WTC11 (cell line): Measurements from ENCODE around the gene MDGA2. TPM values are rescaled to one million over a fixed set of nuclear protein-coding genes. Genes with fewer than 3 reads are reported as not detected.

Experiments
- ATAC-seq: fragments of 200-7000 bp; cut with Tn5 transposase; 2 replicates; pipeline ENCODE4 v1.10.0; 2021; ENCODE audit warnings: mild to moderate bottlenecking, moderate library complexity
- CTCF ChIA-PET: fragments of 300-600 bp; sonication (Branson Sonifier 250); formaldehyde crosslinking; loops from one replicate; lab custom pipeline; 2021; ENCODE audit warnings: antibody characterized with exemption; lab: Charles Lee
- POLR2A ChIA-PET: fragments of 350-600 bp; sonication (Branson Sonifier 250); formaldehyde crosslinking; loops from one replicate; lab custom pipeline; 2021; ENCODE audit warnings: antibody characterized with exemption; lab: Charles Lee
- DNase-seq: peaks from one replicate; pipeline ENCODE4 v3.0.0; 2021; ENCODE audit warnings: low spot score
- H3K27ac Mint-ChIP-seq: 2 replicates; pipeline ENCODE4 v1.8.0; 2021; ENCODE audit warnings: mixed read lengths
- H3K27me3 Mint-ChIP-seq: 2 replicates; pipeline ENCODE4 v1.8.0; 2021; ENCODE audit warnings: low read depth, mild to moderate bottlenecking, moderate library complexity, mixed read lengths
- H3K36me3 Mint-ChIP-seq: 2 replicates; pipeline ENCODE4 v1.8.0; 2021; ENCODE audit warnings: mixed read lengths
- H3K4me1 Mint-ChIP-seq: 2 replicates; pipeline ENCODE4 v1.8.0; 2022; ENCODE audit warnings: mixed read lengths
- H3K4me3 Mint-ChIP-seq: 2 replicates; pipeline ENCODE4 v1.8.0; 2021; ENCODE audit warnings: mild to moderate bottlenecking, moderate library complexity, mixed read lengths
- H3K9me3 Mint-ChIP-seq: 2 replicates; pipeline ENCODE4 v1.8.0; 2021; ENCODE audit warnings: mixed read lengths
- CREB1 ChIP-seq: sonication (generic); formaldehyde crosslinking; IDR thresholded peaks from 2 replicates; pipeline ENCODE4 v1.8.0; 2023; ENCODE audit warnings: mild to moderate bottlenecking, missing genetic modification reagents
- ETV6 ChIP-seq: sonication (generic); formaldehyde crosslinking; IDR thresholded peaks from 2 replicates; pipeline ENCODE4 v1.8.1; 2022; ENCODE audit warnings: mild to moderate bottlenecking, missing genetic modification reagents
- GABPB1 ChIP-seq: sonication (generic); formaldehyde crosslinking; IDR thresholded peaks from 2 replicates; pipeline ENCODE4 v1.8.1; 2023; ENCODE audit warnings: mild to moderate bottlenecking, missing genetic modification reagents
- GTF2I ChIP-seq: fragments of 250-450 bp; sonication (Bioruptor Pico); conservative IDR thresholded peaks from 2 replicates; pipeline ENCODE4 v1.4.0; 2021; ENCODE audit warnings: mild to moderate bottlenecking
- IRF2 ChIP-seq: sonication (generic); formaldehyde crosslinking; IDR thresholded peaks from 2 replicates; pipeline ENCODE4 v1.8.0; 2022; ENCODE audit warnings: low read depth, missing genetic modification reagents, borderline replicate concordance
- JAZF1 ChIP-seq: fragments of 250-450 bp; sonication (Bioruptor Pico); IDR thresholded peaks from 2 replicates; pipeline ENCODE4 v1.9.0; 2021; ENCODE audit warnings: moderate library complexity, mild to moderate bottlenecking, inconsistent platforms
- JUN ChIP-seq: sonication (generic); formaldehyde crosslinking; IDR thresholded peaks from 2 replicates; pipeline ENCODE4 v1.8.0; 2023; ENCODE audit warnings: mild to moderate bottlenecking, missing genetic modification reagents
- NR2C2 ChIP-seq: sonication (generic); formaldehyde crosslinking; IDR thresholded peaks from 2 replicates; pipeline ENCODE4 v1.8.0; 2022; ENCODE audit warnings: mild to moderate bottlenecking, missing genetic modification reagents
- PRRX2 ChIP-seq: fragments of 250-450 bp; sonication (Bioruptor Pico); IDR thresholded peaks from 2 replicates; pipeline ENCODE4 v1.8.0; 2021; ENCODE audit warnings: mild to moderate bottlenecking
- TEAD4 ChIP-seq: sonication (generic); formaldehyde crosslinking; IDR thresholded peaks from 2 replicates; pipeline ENCODE4 v1.8.0; 2022; ENCODE audit warnings: mild to moderate bottlenecking, missing genetic modification reagents
- ZNF138 ChIP-seq: sonication (generic); formaldehyde crosslinking; conservative IDR thresholded peaks from 2 replicates; pipeline ENCODE4 v1.8.1; 2022; ENCODE audit warnings: mild to moderate bottlenecking, moderate library complexity, missing genetic modification reagents
- ZNF317 ChIP-seq: sonication (generic); formaldehyde crosslinking; IDR thresholded peaks from 2 replicates; pipeline ENCODE4 v1.8.1; 2023; ENCODE audit warnings: low read depth, mild to moderate bottlenecking, moderate library complexity, missing genetic modification reagents, borderline replicate concordance
- ZNF396 ChIP-seq: fragments of 250-450 bp; sonication (Bioruptor Pico); IDR thresholded peaks from 2 replicates; pipeline ENCODE4 v1.8.0; 2021; ENCODE audit warnings: mild to moderate bottlenecking, moderate library complexity, borderline replicate concordance
- total RNA-seq: library from RNA; stranded (reverse); gene quantifications from 3 replicates; pipeline ENCODE4 v1.2.3, GENCODE V29; 2021
- TF ChIP-seq, protein P1 (sequence below): sonication (generic); formaldehyde crosslinking; IDR thresholded peaks from 2 replicates; pipeline ENCODE4 v1.8.0; 2023; ENCODE audit warnings: missing genetic modification reagents
- TF ChIP-seq, protein P2 (sequence below): sonication (generic); formaldehyde crosslinking; IDR thresholded peaks from 2 replicates; pipeline ENCODE4 v1.8.1; 2022; ENCODE audit warnings: low read depth, missing genetic modification reagents, borderline replicate concordance
- TF ChIP-seq, protein P3 (sequence below): sonication (generic); formaldehyde crosslinking; IDR thresholded peaks from 2 replicates; pipeline ENCODE4 v1.8.1; 2022; ENCODE audit warnings: mild to moderate bottlenecking, missing genetic modification reagents, moderate library complexity, borderline replicate concordance
- TF ChIP-seq, protein P4 (sequence below): fragments of 200-600 bp; IDR thresholded peaks from 2 replicates; pipeline ENCODE4 v1.8.0; 2022; ENCODE audit warnings: antibody characterized with exemption
- TF ChIP-seq, protein P5 (sequence below): fragments of 250-450 bp; sonication (Bioruptor Pico); IDR thresholded peaks from 2 replicates; pipeline ENCODE4 v1.9.0; 2021; ENCODE audit warnings: moderate library complexity, mild to moderate bottlenecking, inconsistent platforms, borderline replicate concordance
- TF ChIP-seq, protein P6 (sequence below): sonication (generic); formaldehyde crosslinking; IDR thresholded peaks from 2 replicates; pipeline ENCODE4 v1.8.0; 2022; ENCODE audit warnings: mild to moderate bottlenecking, missing genetic modification reagents
- TF ChIP-seq, protein P7 (sequence below): sonication (generic); formaldehyde crosslinking; IDR thresholded peaks from 2 replicates; pipeline ENCODE4 v1.8.1; 2022; ENCODE audit warnings: low read depth, mild to moderate bottlenecking, moderate library complexity, missing genetic modification reagents, borderline replicate concordance
- TF ChIP-seq, protein P8 (sequence below): sonication (generic); formaldehyde crosslinking; IDR thresholded peaks from 2 replicates; pipeline ENCODE4 v1.8.1; 2022; ENCODE audit warnings: mild to moderate bottlenecking, moderate library complexity, missing genetic modification reagents
- TF ChIP-seq, protein P9 (sequence below): sonication (generic); formaldehyde crosslinking; IDR thresholded peaks from 2 replicates; pipeline ENCODE4 v1.8.1; 2023; ENCODE audit warnings: mild to moderate bottlenecking, missing genetic modification reagents, moderate library complexity
- TF ChIP-seq, protein P10 (sequence below): sonication (generic); formaldehyde crosslinking; IDR thresholded peaks from 2 replicates; pipeline ENCODE4 v1.8.1; 2023; ENCODE audit warnings: mild to moderate bottlenecking, missing genetic modification reagents

MDGA2 gene
- total RNA-seq, 1 experiment from 2014 or later: 4.9 TPM

DNA sequence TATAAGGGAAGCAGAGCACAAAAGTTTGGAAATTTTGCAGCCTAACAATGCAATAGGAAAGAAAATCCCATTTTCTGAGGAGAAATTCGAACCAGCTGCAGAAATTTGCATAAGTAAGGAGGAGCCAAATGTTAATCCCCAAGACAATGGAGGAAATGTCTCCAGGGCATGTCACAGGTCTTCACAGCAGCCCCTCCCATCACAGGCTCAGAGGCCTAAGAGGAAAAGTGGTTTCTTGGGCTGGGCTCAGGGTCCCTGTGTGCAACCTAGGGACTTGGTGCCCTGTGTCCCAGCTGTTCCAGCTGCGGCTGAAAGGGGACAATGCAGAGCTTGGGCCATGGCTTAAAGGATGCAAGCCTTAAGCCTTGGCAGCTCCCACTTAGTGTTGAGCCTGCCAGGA, 190.0 kb downstream of the MDGA2 start (continued):
- TF ChIP-seq, protein P1, sequence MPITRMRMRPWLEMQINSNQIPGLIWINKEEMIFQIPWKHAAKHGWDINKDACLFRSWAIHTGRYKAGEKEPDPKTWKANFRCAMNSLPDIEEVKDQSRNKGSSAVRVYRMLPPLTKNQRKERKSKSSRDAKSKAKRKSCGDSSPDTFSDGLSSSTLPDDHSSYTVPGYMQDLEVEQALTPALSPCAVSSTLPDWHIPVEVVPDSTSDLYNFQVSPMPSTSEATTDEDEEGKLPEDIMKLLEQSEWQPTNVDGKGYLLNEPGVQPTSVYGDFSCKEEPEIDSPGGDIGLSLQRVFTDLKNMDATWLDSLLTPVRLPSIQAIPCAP (CRISPR knock-in tag): no peak
- TF ChIP-seq, protein P2, sequence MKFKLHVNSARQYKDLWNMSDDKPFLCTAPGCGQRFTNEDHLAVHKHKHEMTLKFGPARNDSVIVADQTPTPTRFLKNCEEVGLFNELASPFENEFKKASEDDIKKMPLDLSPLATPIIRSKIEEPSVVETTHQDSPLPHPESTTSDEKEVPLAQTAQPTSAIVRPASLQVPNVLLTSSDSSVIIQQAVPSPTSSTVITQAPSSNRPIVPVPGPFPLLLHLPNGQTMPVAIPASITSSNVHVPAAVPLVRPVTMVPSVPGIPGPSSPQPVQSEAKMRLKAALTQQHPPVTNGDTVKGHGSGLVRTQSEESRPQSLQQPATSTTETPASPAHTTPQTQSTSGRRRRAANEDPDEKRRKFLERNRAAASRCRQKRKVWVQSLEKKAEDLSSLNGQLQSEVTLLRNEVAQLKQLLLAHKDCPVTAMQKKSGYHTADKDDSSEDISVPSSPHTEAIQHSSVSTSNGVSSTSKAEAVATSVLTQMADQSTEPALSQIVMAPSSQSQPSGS: no peak
- TF ChIP-seq ZNF396 (CRISPR knock-in tag) (no peak), TEAD4 (CRISPR knock-in tag) (no peak), JAZF1 (no peak), GABPB1 (CRISPR knock-in tag) (no peak), IRF2 (no peak), ZNF138 (CRISPR knock-in tag) (no peak), NR2C2 (CRISPR knock-in tag) (no peak)
- TF ChIP-seq, protein P3, sequence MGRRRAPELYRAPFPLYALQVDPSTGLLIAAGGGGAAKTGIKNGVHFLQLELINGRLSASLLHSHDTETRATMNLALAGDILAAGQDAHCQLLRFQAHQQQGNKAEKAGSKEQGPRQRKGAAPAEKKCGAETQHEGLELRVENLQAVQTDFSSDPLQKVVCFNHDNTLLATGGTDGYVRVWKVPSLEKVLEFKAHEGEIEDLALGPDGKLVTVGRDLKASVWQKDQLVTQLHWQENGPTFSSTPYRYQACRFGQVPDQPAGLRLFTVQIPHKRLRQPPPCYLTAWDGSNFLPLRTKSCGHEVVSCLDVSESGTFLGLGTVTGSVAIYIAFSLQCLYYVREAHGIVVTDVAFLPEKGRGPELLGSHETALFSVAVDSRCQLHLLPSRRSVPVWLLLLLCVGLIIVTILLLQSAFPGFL (CRISPR knock-in tag): no peak
- TF ChIP-seq, protein P4, sequence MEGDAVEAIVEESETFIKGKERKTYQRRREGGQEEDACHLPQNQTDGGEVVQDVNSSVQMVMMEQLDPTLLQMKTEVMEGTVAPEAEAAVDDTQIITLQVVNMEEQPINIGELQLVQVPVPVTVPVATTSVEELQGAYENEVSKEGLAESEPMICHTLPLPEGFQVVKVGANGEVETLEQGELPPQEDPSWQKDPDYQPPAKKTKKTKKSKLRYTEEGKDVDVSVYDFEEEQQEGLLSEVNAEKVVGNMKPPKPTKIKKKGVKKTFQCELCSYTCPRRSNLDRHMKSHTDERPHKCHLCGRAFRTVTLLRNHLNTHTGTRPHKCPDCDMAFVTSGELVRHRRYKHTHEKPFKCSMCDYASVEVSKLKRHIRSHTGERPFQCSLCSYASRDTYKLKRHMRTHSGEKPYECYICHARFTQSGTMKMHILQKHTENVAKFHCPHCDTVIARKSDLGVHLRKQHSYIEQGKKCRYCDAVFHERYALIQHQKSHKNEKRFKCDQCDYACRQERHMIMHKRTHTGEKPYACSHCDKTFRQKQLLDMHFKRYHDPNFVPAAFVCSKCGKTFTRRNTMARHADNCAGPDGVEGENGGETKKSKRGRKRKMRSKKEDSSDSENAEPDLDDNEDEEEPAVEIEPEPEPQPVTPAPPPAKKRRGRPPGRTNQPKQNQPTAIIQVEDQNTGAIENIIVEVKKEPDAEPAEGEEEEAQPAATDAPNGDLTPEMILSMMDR: no peak
- TF ChIP-seq, protein P5, sequence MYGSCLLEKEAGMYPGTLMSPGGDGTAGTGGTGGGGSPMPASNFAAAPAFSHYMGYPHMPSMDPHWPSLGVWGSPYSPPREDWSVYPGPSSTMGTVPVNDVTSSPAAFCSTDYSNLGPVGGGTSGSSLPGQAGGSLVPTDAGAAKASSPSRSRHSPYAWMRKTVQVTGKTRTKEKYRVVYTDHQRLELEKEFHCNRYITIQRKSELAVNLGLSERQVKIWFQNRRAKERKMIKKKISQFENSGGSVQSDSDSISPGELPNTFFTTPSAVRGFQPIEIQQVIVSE: no peak

DNA sequence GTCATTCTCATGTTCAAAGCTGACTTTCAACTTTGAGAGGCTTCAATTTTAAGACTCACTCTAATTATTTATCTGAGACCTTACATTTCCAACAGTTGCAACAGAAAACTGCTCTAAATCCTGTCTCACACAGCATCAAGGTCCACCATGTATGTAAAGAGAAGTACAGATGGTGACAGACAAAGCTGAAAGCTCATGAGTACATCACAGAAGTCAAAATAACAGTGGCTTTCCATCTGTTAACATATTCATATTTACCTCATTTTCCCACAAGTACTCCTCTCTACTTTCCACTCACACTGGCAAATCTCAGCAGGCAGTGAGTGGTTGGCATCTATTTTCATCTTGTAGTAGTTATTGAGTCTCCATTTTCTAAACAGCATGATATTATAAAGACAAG, 192.0 kb downstream of the MDGA2 start:
- ATAC-seq: no peak
- Mint-ChIP-seq H3K36me3 (peaks cover 28% of the 10 kb centered on the region), H3K27me3 (no peaks in the 10 kb centered on the region), H3K27ac (no peak overlapping the region), H3K9me3 (peaks cover 44% of the 10 kb centered on the region), H3K4me3 (no peak overlapping the region), H3K4me1 (peaks cover 8% of the 10 kb centered on the region)
- CTCF ChIA-PET: no interaction called here
- no peak for DNase-seq
- POLR2A ChIA-PET: no interaction called here
- TF ChIP-seq JUN: no peak
- TF ChIP-seq PRRX2 (CRISPR knock-in tag): no peak
- TF ChIP-seq ZNF317: no peak
- TF ChIP-seq GTF2I (CRISPR knock-in tag): no peak
- TF ChIP-seq GABPB1 (CRISPR knock-in tag): no peak
- TF ChIP-seq, protein P6, sequence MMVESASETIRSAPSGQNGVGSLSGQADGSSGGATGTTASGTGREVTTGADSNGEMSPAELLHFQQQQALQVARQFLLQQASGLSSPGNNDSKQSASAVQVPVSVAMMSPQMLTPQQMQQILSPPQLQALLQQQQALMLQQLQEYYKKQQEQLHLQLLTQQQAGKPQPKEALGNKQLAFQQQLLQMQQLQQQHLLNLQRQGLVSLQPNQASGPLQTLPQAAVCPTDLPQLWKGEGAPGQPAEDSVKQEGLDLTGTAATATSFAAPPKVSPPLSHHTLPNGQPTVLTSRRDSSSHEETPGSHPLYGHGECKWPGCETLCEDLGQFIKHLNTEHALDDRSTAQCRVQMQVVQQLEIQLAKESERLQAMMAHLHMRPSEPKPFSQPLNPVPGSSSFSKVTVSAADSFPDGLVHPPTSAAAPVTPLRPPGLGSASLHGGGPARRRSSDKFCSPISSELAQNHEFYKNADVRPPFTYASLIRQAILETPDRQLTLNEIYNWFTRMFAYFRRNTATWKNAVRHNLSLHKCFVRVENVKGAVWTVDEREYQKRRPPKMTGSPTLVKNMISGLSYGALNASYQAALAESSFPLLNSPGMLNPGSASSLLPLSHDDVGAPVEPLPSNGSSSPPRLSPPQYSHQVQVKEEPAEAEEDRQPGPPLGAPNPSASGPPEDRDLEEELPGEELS (CRISPR knock-in tag): no peak
- TF ChIP-seq, protein P7, sequence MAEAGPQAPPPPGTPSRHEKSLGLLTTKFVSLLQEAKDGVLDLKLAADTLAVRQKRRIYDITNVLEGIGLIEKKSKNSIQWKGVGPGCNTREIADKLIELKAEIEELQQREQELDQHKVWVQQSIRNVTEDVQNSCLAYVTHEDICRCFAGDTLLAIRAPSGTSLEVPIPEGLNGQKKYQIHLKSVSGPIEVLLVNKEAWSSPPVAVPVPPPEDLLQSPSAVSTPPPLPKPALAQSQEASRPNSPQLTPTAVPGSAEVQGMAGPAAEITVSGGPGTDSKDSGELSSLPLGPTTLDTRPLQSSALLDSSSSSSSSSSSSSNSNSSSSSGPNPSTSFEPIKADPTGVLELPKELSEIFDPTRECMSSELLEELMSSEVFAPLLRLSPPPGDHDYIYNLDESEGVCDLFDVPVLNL (CRISPR knock-in tag): no peak
- TF ChIP-seq NR2C2 (CRISPR knock-in tag): no peak
- TF ChIP-seq, protein P8, sequence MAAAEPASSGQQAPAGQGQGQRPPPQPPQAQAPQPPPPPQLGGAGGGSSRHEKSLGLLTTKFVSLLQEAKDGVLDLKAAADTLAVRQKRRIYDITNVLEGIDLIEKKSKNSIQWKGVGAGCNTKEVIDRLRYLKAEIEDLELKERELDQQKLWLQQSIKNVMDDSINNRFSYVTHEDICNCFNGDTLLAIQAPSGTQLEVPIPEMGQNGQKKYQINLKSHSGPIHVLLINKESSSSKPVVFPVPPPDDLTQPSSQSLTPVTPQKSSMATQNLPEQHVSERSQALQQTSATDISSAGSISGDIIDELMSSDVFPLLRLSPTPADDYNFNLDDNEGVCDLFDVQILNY (CRISPR knock-in tag): no peak
- no peak for TF ChIP-seq CREB1 (CRISPR knock-in tag)
- TF ChIP-seq, protein P9, sequence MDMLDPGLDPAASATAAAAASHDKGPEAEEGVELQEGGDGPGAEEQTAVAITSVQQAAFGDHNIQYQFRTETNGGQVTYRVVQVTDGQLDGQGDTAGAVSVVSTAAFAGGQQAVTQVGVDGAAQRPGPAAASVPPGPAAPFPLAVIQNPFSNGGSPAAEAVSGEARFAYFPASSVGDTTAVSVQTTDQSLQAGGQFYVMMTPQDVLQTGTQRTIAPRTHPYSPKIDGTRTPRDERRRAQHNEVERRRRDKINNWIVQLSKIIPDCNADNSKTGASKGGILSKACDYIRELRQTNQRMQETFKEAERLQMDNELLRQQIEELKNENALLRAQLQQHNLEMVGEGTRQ (CRISPR knock-in tag): no peak
- no peak for TF ChIP-seq ETV6 (CRISPR knock-in tag)
- TF ChIP-seq, protein P10, sequence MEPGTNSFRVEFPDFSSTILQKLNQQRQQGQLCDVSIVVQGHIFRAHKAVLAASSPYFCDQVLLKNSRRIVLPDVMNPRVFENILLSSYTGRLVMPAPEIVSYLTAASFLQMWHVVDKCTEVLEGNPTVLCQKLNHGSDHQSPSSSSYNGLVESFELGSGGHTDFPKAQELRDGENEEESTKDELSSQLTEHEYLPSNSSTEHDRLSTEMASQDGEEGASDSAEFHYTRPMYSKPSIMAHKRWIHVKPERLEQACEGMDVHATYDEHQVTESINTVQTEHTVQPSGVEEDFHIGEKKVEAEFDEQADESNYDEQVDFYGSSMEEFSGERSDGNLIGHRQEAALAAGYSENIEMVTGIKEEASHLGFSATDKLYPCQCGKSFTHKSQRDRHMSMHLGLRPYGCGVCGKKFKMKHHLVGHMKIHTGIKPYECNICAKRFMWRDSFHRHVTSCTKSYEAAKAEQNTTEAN (CRISPR knock-in tag): no peak
